ENCODE results near the gene DDX24. TPM values are rescaled to one million over a fixed set of nuclear protein-coding genes. Genes with fewer than 3 reads are reported as not detected.

Gene DDX24
- total RNA-seq, 1 donor from 2014 or later: 206 TPM

GRCh38 chr14:94115631-94116030 lies 34.6 kb upstream of the DDX24 start:
- DNase-seq (ENCODE audit: low read depth) (no peak), FAIRE-seq (no peak)
- Mint-ChIP-seq H3K36me3 (ENCODE audit: low read depth, unreplicated experiment) (peaks cover 16% of the 10 kb centered on the region), H3K4me1 (ENCODE audit: low read depth, unreplicated experiment) (peaks cover 27% of the 10 kb centered on the region), H3K27ac (ENCODE audit: unreplicated experiment) (no peak overlapping the region), H3K4me3 (ENCODE audit: unreplicated experiment) (no peak overlapping the region), H3K9me3 (ENCODE audit: unreplicated experiment) (peaks cover 12% of the 10 kb centered on the region), H3K27me3 (ENCODE audit: low read depth, unreplicated experiment) (peaks cover 8% of the 10 kb centered on the region)
- no peaks in the 10 kb centered on the region for H3K36me3 ChIP-seq (ENCODE audit: insufficient read depth, low read length)
- H3K4me1 ChIP-seq (ENCODE audit: insufficient read depth, low read length): peaks cover 10% of the 10 kb centered on the region
- no peak overlapping the region for H2AFZ ChIP-seq (ENCODE audit: low read depth, low read length)
- H3K4me3 ChIP-seq (ENCODE audit: insufficient read depth, low read depth, low read length): no peak overlapping the region
- TF ChIP-seq EZH2 (IDR thresholded peaks at IDR 0.05; ENCODE audit: insufficient read depth, low read length): no peak
- no peaks in the 10 kb centered on the region for H3K79me2 ChIP-seq (ENCODE audit: insufficient read depth, low read length)
- H3K4me2 ChIP-seq (ENCODE audit: low read length): no peak overlapping the region
- no peak overlapping the region for H3K9ac ChIP-seq (ENCODE audit: low read length)
- H4K20me1 ChIP-seq (ENCODE audit: insufficient read depth, low read length): no peaks in the 10 kb centered on the region
- H3K27ac ChIP-seq (ENCODE audit: low read depth, low read length): no peak overlapping the region
- H3K9me3 ChIP-seq (ENCODE audit: insufficient read depth, low read depth, low read length): no peaks in the 10 kb centered on the region
- H3K27me3 ChIP-seq (ENCODE audit: insufficient read depth, low read length): peaks cover 4% of the 10 kb centered on the region

- DNase-seq (ENCODE audit: low read depth) (no peak), FAIRE-seq (no peak)
- H3K4me2 ChIP-seq (ENCODE audit: low read length): no peak overlapping the region
- peaks cover 6% of the 10 kb centered on the region for H3K4me1 ChIP-seq (ENCODE audit: insufficient read depth, low read length)
- Mint-ChIP-seq H3K4me3 (ENCODE audit: unreplicated experiment) (no peak overlapping the region), H3K4me1 (ENCODE audit: low read depth, unreplicated experiment) (peaks cover 30% of the 10 kb centered on the region), H3K27ac (ENCODE audit: unreplicated experiment) (peak overlapping the region; percentile 81), H3K9me3 (ENCODE audit: unreplicated experiment) (peaks cover 7% of the 10 kb centered on the region), H3K27me3 (ENCODE audit: low read depth, unreplicated experiment) (peaks cover 7% of the 10 kb centered on the region), H3K36me3 (ENCODE audit: low read depth, unreplicated experiment) (peaks cover 19% of the 10 kb centered on the region)
- H3K27me3 ChIP-seq (ENCODE audit: insufficient read depth, low read length): peaks cover 4% of the 10 kb centered on the region
- H2AFZ ChIP-seq (ENCODE audit: low read depth, low read length): no peak overlapping the region
- H3K4me3 ChIP-seq (ENCODE audit: insufficient read depth, low read depth, low read length): no peak overlapping the region
- no peaks in the 10 kb centered on the region for H3K36me3 ChIP-seq (ENCODE audit: insufficient read depth, low read length)
- no peak overlapping the region for H3K9ac ChIP-seq (ENCODE audit: low read length)
- no peaks in the 10 kb centered on the region for H3K79me2 ChIP-seq (ENCODE audit: insufficient read depth, low read length)
- H4K20me1 ChIP-seq (ENCODE audit: insufficient read depth, low read length): no peaks in the 10 kb centered on the region
- no peak overlapping the region for H3K27ac ChIP-seq (ENCODE audit: low read depth, low read length)
- no peaks in the 10 kb centered on the region for H3K9me3 ChIP-seq (ENCODE audit: insufficient read depth, low read depth, low read length)
- no peak for TF ChIP-seq EZH2 (IDR thresholded peaks at IDR 0.05; ENCODE audit: insufficient read depth, low read length)
- TF ChIP-seq, protein P1, sequence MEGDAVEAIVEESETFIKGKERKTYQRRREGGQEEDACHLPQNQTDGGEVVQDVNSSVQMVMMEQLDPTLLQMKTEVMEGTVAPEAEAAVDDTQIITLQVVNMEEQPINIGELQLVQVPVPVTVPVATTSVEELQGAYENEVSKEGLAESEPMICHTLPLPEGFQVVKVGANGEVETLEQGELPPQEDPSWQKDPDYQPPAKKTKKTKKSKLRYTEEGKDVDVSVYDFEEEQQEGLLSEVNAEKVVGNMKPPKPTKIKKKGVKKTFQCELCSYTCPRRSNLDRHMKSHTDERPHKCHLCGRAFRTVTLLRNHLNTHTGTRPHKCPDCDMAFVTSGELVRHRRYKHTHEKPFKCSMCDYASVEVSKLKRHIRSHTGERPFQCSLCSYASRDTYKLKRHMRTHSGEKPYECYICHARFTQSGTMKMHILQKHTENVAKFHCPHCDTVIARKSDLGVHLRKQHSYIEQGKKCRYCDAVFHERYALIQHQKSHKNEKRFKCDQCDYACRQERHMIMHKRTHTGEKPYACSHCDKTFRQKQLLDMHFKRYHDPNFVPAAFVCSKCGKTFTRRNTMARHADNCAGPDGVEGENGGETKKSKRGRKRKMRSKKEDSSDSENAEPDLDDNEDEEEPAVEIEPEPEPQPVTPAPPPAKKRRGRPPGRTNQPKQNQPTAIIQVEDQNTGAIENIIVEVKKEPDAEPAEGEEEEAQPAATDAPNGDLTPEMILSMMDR (IDR thresholded peaks at IDR 0.05; ENCODE audit: insufficient read depth, low read depth, low read length): no peak
Measured at GRCh38 chr14:94115058-94115591, 34.1 kb upstream of the DDX24 start.

- H3K9me3 ChIP-seq (ENCODE audit: insufficient read depth, low read depth, low read length): no peaks in the 10 kb centered on the region
- H3K27me3 Mint-ChIP-seq (ENCODE audit: low read depth, unreplicated experiment): peaks cover 7% of the 10 kb centered on the region
- peak overlapping the region; percentile 60 for H3K4me3 Mint-ChIP-seq (ENCODE audit: unreplicated experiment)
- no peaks in the 10 kb centered on the region for H4K20me1 ChIP-seq (ENCODE audit: insufficient read depth, low read length)
- H3K27ac Mint-ChIP-seq (ENCODE audit: unreplicated experiment): peak overlapping the region; percentile 81
- H3K4me1 Mint-ChIP-seq (ENCODE audit: low read depth, unreplicated experiment): peaks cover 30% of the 10 kb centered on the region
- peaks cover 3% of the 10 kb centered on the region for H3K9me3 Mint-ChIP-seq (ENCODE audit: unreplicated experiment)
- H3K27me3 ChIP-seq (ENCODE audit: insufficient read depth, low read length): peaks cover 4% of the 10 kb centered on the region
- H3K36me3 ChIP-seq (ENCODE audit: insufficient read depth, low read length): no peaks in the 10 kb centered on the region
- FAIRE-seq: no peak
- H3K36me3 Mint-ChIP-seq (ENCODE audit: low read depth, unreplicated experiment): peaks cover 16% of the 10 kb centered on the region
- H3K4me3 ChIP-seq (ENCODE audit: insufficient read depth, low read depth, low read length): no peak overlapping the region
- H3K4me1 ChIP-seq (ENCODE audit: insufficient read depth, low read length): peaks cover 6% of the 10 kb centered on the region
- H3K4me2 ChIP-seq (ENCODE audit: low read length): no peak overlapping the region
- DNase-seq (ENCODE audit: low read depth): no peak
- TF ChIP-seq, protein P1 (IDR thresholded peaks at IDR 0.05; ENCODE audit: insufficient read depth, low read depth, low read length): no peak
- no peak for TF ChIP-seq EZH2 (IDR thresholded peaks at IDR 0.05; ENCODE audit: insufficient read depth, low read length)
- no peak overlapping the region for H3K27ac ChIP-seq (ENCODE audit: low read depth, low read length)
- no peak overlapping the region for H2AFZ ChIP-seq (ENCODE audit: low read depth, low read length)
- H3K79me2 ChIP-seq (ENCODE audit: insufficient read depth, low read length): no peaks in the 10 kb centered on the region
- no peak overlapping the region for H3K9ac ChIP-seq (ENCODE audit: low read length)
Measured at GRCh38 chr14:94114589-94115057, 33.6 kb upstream of the DDX24 start.
